SKM-1 treated with dmso at 0.1 percent for 144 hours (cell line): ENCODE results near the gene CADPS.
A peak's percentile ranks its signal among the peaks of the same experiment; 100 is the strongest.

Experiments
- DNase-seq: peaks from one replicate; lab custom pipeline; 2025; ENCODE audit not compliant: unreplicated experiment; lab: John Stamatoyannopoulos, UW

The CADPS gene

GRCh38 chr3:62647711-62648110, 227.5 kb downstream of the CADPS start:
- no peak for DNase-seq

GRCh38 chr3:62644493-62644892, 230.7 kb downstream of the CADPS start:
- no peak for DNase-seq

- no peak for DNase-seq
Observed at GRCh38 chr3:62638316-62638715, 236.9 kb downstream of the CADPS start.

- DNase-seq = no peak
Observed at GRCh38 chr3:62636235-62636826, 238.9 kb downstream of the CADPS start.

GRCh38 chr3:62632510-62633294, 242.5 kb downstream of the CADPS start:
- DNase-seq = no peak

GRCh38 chr3:62631488-62631887, 243.7 kb downstream of the CADPS start:
- DNase-seq = no peak

- no peak for DNase-seq
Observed at GRCh38 chr3:62630664-62631063, 244.6 kb downstream of the CADPS start.

- no peak for DNase-seq
Observed at GRCh38 chr3:62625268-62625667, 249.9 kb downstream of the CADPS start.

- DNase-seq = no peak
Observed at GRCh38 chr3:62624185-62624584, 251.0 kb downstream of the CADPS start.

- peak; percentile 38 for DNase-seq
Observed at GRCh38 chr3:62622553-62623174, 252.6 kb downstream of the CADPS start.

- DNase-seq = no peak
Observed at GRCh38 chr3:62621925-62622324, 253.3 kb downstream of the CADPS start.

GRCh38 chr3:62621176-62621575, 254.0 kb downstream of the CADPS start:
- no peak for DNase-seq

- no peak for DNase-seq
Observed at GRCh38 chr3:62615258-62615849, 259.9 kb downstream of the CADPS start.

GRCh38 chr3:62614527-62614926, 260.7 kb downstream of the CADPS start:
- DNase-seq = no peak

GRCh38 chr3:62611541-62612240, 263.5 kb downstream of the CADPS start:
- DNase-seq = no peak

GRCh38 chr3:62607287-62608029, 267.8 kb downstream of the CADPS start:
- no peak for DNase-seq

- DNase-seq = no peak
Observed at GRCh38 chr3:62605413-62606068, 269.7 kb downstream of the CADPS start.

- no peak for DNase-seq
Observed at GRCh38 chr3:62604751-62605351, 270.4 kb downstream of the CADPS start.

GRCh38 chr3:62604298-62604697, 270.9 kb downstream of the CADPS start:
- DNase-seq = no peak

GRCh38 chr3:62602987-62603386, 272.2 kb downstream of the CADPS start:
- DNase-seq = no peak
